GM21528 (cell line): ENCODE measurements around the gene AHRR.

ENCODE experiments used
- ATAC-seq: cut with Tn5 transposase; IDR thresholded peaks from one replicate; pipeline ENCODE4 v1.9.1; 2021; ENCODE audit warnings: mild to moderate bottlenecking, moderate library complexity; ENCODE audit not compliant: unreplicated experiment, low FRiP score

AHRR gene

GRCh38 chr5:451587-452458, 130.3 kb downstream of the AHRR start:
- no peak for ATAC-seq

- no peak for ATAC-seq
These were observed 131.6 kb downstream of the AHRR start for GRCh38 chr5:452978-453710.

GRCh38 chr5:453725-454481, 132.4 kb downstream of the AHRR start:
- ATAC-seq = no peak

GRCh38 chr5:454936-455335, 133.4 kb downstream of the AHRR start:
- no peak for ATAC-seq

- ATAC-seq = no peak
These were observed 134.3 kb downstream of the AHRR start for GRCh38 chr5:455806-456205.

- no peak for ATAC-seq
These were observed 135.1 kb downstream of the AHRR start for GRCh38 chr5:456351-457194.

GRCh38 chr5:457195-457961, 135.9 kb downstream of the AHRR start:
- no peak for ATAC-seq

- no peak for ATAC-seq
These were observed 137.2 kb downstream of the AHRR start for GRCh38 chr5:458547-459353.

GRCh38 chr5:459562-460272, 138.2 kb downstream of the AHRR start:
- no peak for ATAC-seq

GRCh38 chr5:460273-460625, 138.7 kb downstream of the AHRR start:
- ATAC-seq = no peak

- no peak for ATAC-seq
These were observed 140.6 kb downstream of the AHRR start for GRCh38 chr5:462051-462481.

- no peak for ATAC-seq
These were observed 141.8 kb downstream of the AHRR start for GRCh38 chr5:463301-463700.

GRCh38 chr5:463952-464351, 142.4 kb downstream of the AHRR start:
- no peak for ATAC-seq

- no peak for ATAC-seq
These were observed 142.9 kb downstream of the AHRR start for GRCh38 chr5:464446-464842.

- ATAC-seq = no peak
These were observed 143.5 kb downstream of the AHRR start for GRCh38 chr5:464843-465590.

GRCh38 chr5:465591-466403, 144.3 kb downstream of the AHRR start:
- no peak for ATAC-seq
